Neural cell (in vitro differentiated cells): ENCODE data around the gene ROBO3. TPM values are rescaled to one million over a fixed set of nuclear protein-coding genes. Genes with fewer than 3 reads are reported as not detected.

Source experiments
- H2AFZ ChIP-seq: fragments of 200-600, 300-800 bp; sonication (generic), shearing (Covaris generic); 2 replicates; pipeline ENCODE4 v1.6.0; 2014; ENCODE audit warnings: low read depth, mild to moderate bottlenecking, antibody characterized with exemption, low read length, moderate library complexity
- H3F3A ChIP-seq: fragments of 200-600 bp; shearing (Covaris generic); 2 replicates; pipeline ENCODE4 v1.6.1; 2016; ENCODE audit warnings: mild to moderate bottlenecking, moderate library complexity, mixed read lengths, antibody characterized with exemption, low read length; ENCODE audit not compliant: insufficient read depth, poor library complexity, severe bottlenecking
- H3K27ac ChIP-seq: fragments of 200-600, 300-800 bp; sonication (generic), shearing (Covaris generic); 2 replicates; pipeline ENCODE4 v1.5.1; 2014; ENCODE audit warnings: mild to moderate bottlenecking, low read length, moderate library complexity
- H3K27me3 ChIP-seq: fragments of 300-800, 200-600 bp; sonication (generic), shearing (Covaris generic); 2 replicates; pipeline ENCODE4 v1.6.0; 2014; ENCODE audit warnings: mild to moderate bottlenecking, low read depth, low read length, moderate library complexity; ENCODE audit not compliant: insufficient read depth
- H3K36me3 ChIP-seq: fragments of 300-800, 200-600 bp; sonication (generic), shearing (Covaris generic); 2 replicates; pipeline ENCODE4 v1.5.1; 2014; ENCODE audit warnings: mild to moderate bottlenecking, antibody characterized with exemption, low read length, moderate library complexity; ENCODE audit not compliant: insufficient read depth
- H3K4me2 ChIP-seq: fragments of 300-800, 200-600 bp; sonication (generic), shearing (Covaris generic); 2 replicates; pipeline ENCODE4 v1.6.0; 2014; ENCODE audit warnings: mild to moderate bottlenecking, low read length
- H3K4me3 ChIP-seq: fragments of 300-800, 200-600 bp; sonication (generic), shearing (Covaris generic); 2 replicates; pipeline ENCODE4 v1.5.1; 2014; ENCODE audit warnings: mild to moderate bottlenecking, low read length, moderate library complexity
- H3K79me2 ChIP-seq: fragments of 200-600 bp; shearing (Covaris generic); replicated peaks from 2 replicates; pipeline ENCODE4 v1.6.0; 2014; ENCODE audit warnings: mild to moderate bottlenecking, low read length, moderate library complexity; ENCODE audit not compliant: insufficient read depth
- H3K9ac ChIP-seq: fragments of 300-800, 200-600 bp; sonication (generic), shearing (Covaris generic); 2 replicates; pipeline ENCODE4 v1.6.1; 2016; ENCODE audit warnings: mild to moderate bottlenecking, low read length, mixed read lengths
- H3K9me2 ChIP-seq: fragments of 200-600 bp; shearing (Covaris generic); 2 replicates; pipeline ENCODE4 v1.6.1; 2016; ENCODE audit warnings: mild to moderate bottlenecking, low read length, mixed read lengths; ENCODE audit not compliant: insufficient read depth
- H3K9me3 ChIP-seq: fragments of 200-600, 300-800 bp; sonication (generic), shearing (Covaris generic); 2 replicates; pipeline ENCODE4 v1.6.1; 2016; ENCODE audit warnings: mild to moderate bottlenecking, mixed run types, low read length, moderate library complexity, mixed read lengths
- H4K20me1 ChIP-seq: fragments of 200-600 bp; shearing (Covaris generic); 2 replicates; pipeline ENCODE4 v1.6.1; 2016; ENCODE audit warnings: mild to moderate bottlenecking, mixed run types; ENCODE audit not compliant: insufficient read depth
- EP300 ChIP-seq: fragments of 450-650 bp; conservative IDR thresholded peaks from 2 replicates; pipeline ENCODE4 v1.6.1; 2014; ENCODE audit warnings: antibody characterized with exemption, mild to moderate bottlenecking, moderate library complexity; ENCODE audit not compliant: poor library complexity, severe bottlenecking
- EZH2 ChIP-seq: fragments of 200-600, 300-800 bp; shearing (Covaris generic), sonication (generic); IDR thresholded peaks from 2 replicates; pipeline ENCODE4 v1.6.1; 2014; ENCODE audit warnings: antibody characterized with exemption, low read length, borderline replicate concordance, mild to moderate bottlenecking; ENCODE audit not compliant: insufficient read depth, poor library complexity, severe bottlenecking
- MXI1 ChIP-seq: fragments of 450-650 bp; conservative IDR thresholded peaks from 2 replicates; pipeline ENCODE4 v1.6.1; 2014; ENCODE audit warnings: antibody characterized with exemption, mild to moderate bottlenecking; ENCODE audit not compliant: poor library complexity, severe bottlenecking
- POLR2AphosphoS5 ChIP-seq: IDR thresholded peaks from 2 replicates; pipeline ENCODE4 v1.6.1; 2012
- RAD21 ChIP-seq: fragments of 450-650 bp; conservative IDR thresholded peaks from 2 replicates; pipeline ENCODE4 v1.6.1; 2014; ENCODE audit warnings: antibody characterized with exemption, mild to moderate bottlenecking, moderate library complexity
- REST ChIP-seq: IDR thresholded peaks from 2 replicates; pipeline ENCODE4 v1.6.1; 2012; ENCODE audit warnings: borderline replicate concordance
- SMC3 ChIP-seq: fragments of 450-650 bp; conservative IDR thresholded peaks from 2 replicates; pipeline ENCODE4 v1.6.1; 2014; ENCODE audit warnings: antibody characterized with exemption, mild to moderate bottlenecking, moderate library complexity; ENCODE audit not compliant: poor library complexity
- TAF1 ChIP-seq: IDR thresholded peaks from 2 replicates; pipeline ENCODE4 v1.6.1; 2012; ENCODE audit warnings: low read depth
- polyA plus RNA-seq: library from polyadenylated mRNA; depleted of rRNA; stranded (reverse); fragments of >200 nt; gene quantifications from 2 replicates; pipeline ENCODE4 v1.2.3, GENCODE V29; 2014
- TF ChIP-seq, protein P1 (sequence below): fragments of 450-650 bp; IDR thresholded peaks from 2 replicates; pipeline ENCODE4 v1.5.1; 2014; ENCODE audit warnings: antibody characterized with exemption, mild to moderate bottlenecking, moderate library complexity; ENCODE audit not compliant: poor library complexity, severe bottlenecking

Gene ROBO3
- polyA plus RNA-seq, 1 donor from 2014 or later, result 12.8 TPM

DNA sequence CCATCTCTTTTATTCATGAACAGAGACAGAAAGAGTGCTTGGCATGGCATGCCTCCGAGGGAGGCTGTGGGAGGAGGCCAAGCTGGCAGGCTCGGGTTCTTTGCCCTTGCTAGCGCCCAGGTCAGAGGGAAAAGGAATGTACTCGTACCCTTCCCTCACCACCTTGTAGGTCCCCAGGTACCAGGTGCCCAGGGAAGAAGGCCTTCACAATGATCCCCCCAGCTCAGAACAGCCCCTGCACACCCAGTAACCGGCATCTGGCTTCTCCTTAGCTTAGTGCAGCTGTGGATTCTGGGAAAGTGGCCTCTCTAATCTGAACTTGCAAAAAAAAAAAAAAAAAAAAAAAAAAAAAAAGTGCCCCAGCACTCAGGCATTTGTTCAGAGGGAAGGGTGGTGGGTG, 55.1 kb downstream of the ROBO3 start:
- no peak overlapping the region for H3K9ac ChIP-seq
- no peaks in the 10 kb centered on the region for H3K36me3 ChIP-seq
- H4K20me1 ChIP-seq, result no peaks in the 10 kb centered on the region
- H3F3A ChIP-seq, result no peaks in the 10 kb centered on the region
- H3K4me2 ChIP-seq, result no peak overlapping the region
- peaks cover 18% of the 10 kb centered on the region for H3K27me3 ChIP-seq
- H2AFZ ChIP-seq, result no peak overlapping the region
- TF ChIP-seq TAF1 (no peak), RAD21 (no peak), REST (no peak), SMC3 (no peak), EZH2 (no peak), POLR2AphosphoS5 (no peak), EP300 (no peak), MXI1 (no peak)
- TF ChIP-seq, protein P1, sequence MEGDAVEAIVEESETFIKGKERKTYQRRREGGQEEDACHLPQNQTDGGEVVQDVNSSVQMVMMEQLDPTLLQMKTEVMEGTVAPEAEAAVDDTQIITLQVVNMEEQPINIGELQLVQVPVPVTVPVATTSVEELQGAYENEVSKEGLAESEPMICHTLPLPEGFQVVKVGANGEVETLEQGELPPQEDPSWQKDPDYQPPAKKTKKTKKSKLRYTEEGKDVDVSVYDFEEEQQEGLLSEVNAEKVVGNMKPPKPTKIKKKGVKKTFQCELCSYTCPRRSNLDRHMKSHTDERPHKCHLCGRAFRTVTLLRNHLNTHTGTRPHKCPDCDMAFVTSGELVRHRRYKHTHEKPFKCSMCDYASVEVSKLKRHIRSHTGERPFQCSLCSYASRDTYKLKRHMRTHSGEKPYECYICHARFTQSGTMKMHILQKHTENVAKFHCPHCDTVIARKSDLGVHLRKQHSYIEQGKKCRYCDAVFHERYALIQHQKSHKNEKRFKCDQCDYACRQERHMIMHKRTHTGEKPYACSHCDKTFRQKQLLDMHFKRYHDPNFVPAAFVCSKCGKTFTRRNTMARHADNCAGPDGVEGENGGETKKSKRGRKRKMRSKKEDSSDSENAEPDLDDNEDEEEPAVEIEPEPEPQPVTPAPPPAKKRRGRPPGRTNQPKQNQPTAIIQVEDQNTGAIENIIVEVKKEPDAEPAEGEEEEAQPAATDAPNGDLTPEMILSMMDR, result no peak
- peak overlapping the region; percentile 63 for H3K4me3 ChIP-seq
- H3K9me2 ChIP-seq, result no peaks in the 10 kb centered on the region
- H3K27ac ChIP-seq, result no peak overlapping the region
- no peaks in the 10 kb centered on the region for H3K79me2 ChIP-seq
- H3K9me3 ChIP-seq, result no peaks in the 10 kb centered on the region

DNA sequence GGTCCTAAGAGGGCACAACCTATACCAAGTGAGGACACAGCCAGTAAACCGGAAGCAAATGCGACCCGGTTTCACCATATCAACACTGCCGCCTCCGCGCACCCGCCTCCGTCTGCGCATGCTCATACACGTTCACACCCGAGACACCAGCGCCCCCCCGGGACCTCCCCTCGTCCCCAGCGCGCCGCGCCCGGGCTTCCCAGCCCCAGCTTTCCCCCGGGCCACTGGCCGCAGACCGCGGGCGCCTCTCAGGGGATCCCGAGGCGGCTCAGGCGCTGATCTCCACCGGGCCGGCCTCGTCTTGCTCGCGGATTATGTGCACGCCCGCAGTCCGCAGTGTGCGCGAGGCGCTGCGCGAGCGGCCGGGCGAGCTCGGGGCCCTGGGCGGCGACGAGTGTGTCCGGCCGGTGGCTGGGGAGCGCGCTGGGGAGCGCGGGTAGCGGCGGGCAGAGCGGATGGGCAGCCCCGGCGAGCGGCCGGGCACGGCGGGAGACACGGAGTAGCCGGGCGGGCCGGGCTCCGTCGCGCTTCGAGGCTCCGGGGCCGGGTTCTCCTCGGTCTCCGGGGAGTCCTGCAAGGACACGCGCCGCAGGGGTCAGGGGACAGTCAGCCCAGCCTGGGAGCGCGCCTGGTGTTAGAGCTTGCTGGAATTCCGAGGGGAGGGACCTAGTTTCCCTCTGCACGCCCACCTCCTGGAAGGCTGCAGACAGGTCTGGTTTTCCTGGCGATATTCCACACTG, 55.8 kb downstream of the ROBO3 start:
- no peaks in the 10 kb centered on the region for H4K20me1 ChIP-seq
- H3K9ac ChIP-seq, result peak overlapping the region; percentile 51
- H3K27ac ChIP-seq, result no peak overlapping the region
- H3K79me2 ChIP-seq, result no peaks in the 10 kb centered on the region
- H3K36me3 ChIP-seq, result no peaks in the 10 kb centered on the region
- no peak overlapping the region for H2AFZ ChIP-seq
- no peak for TF ChIP-seq REST
- TF ChIP-seq EP300, result no peak
- TF ChIP-seq RAD21, result no peak
- TF ChIP-seq TAF1, result no peak
- TF ChIP-seq MXI1, result no peak
- TF ChIP-seq SMC3, result no peak
- TF ChIP-seq EZH2, result no peak
- TF ChIP-seq, protein P1, result peak; percentile 10
- H3K27me3 ChIP-seq, result peaks cover 18% of the 10 kb centered on the region
- H3K4me3 ChIP-seq, result peak overlapping the region; percentile 63
- no peaks in the 10 kb centered on the region for H3K9me3 ChIP-seq
- H3K4me2 ChIP-seq, result no peak overlapping the region
- H3K9me2 ChIP-seq, result no peaks in the 10 kb centered on the region
- H3F3A ChIP-seq, result no peaks in the 10 kb centered on the region
